GM19463 (cell line): ENCODE data around the gene LIPM.

Experiments used
- ATAC-seq: cut with Tn5 transposase; IDR thresholded peaks from one replicate; pipeline ENCODE4 v1.9.1; 2021; ENCODE audit warnings: mild to moderate bottlenecking, moderate library complexity; ENCODE audit not compliant: unreplicated experiment

LIPM gene, protein sequence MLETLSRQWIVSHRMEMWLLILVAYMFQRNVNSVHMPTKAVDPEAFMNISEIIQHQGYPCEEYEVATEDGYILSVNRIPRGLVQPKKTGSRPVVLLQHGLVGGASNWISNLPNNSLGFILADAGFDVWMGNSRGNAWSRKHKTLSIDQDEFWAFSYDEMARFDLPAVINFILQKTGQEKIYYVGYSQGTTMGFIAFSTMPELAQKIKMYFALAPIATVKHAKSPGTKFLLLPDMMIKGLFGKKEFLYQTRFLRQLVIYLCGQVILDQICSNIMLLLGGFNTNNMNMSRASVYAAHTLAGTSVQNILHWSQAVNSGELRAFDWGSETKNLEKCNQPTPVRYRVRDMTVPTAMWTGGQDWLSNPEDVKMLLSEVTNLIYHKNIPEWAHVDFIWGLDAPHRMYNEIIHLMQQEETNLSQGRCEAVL

DNA sequence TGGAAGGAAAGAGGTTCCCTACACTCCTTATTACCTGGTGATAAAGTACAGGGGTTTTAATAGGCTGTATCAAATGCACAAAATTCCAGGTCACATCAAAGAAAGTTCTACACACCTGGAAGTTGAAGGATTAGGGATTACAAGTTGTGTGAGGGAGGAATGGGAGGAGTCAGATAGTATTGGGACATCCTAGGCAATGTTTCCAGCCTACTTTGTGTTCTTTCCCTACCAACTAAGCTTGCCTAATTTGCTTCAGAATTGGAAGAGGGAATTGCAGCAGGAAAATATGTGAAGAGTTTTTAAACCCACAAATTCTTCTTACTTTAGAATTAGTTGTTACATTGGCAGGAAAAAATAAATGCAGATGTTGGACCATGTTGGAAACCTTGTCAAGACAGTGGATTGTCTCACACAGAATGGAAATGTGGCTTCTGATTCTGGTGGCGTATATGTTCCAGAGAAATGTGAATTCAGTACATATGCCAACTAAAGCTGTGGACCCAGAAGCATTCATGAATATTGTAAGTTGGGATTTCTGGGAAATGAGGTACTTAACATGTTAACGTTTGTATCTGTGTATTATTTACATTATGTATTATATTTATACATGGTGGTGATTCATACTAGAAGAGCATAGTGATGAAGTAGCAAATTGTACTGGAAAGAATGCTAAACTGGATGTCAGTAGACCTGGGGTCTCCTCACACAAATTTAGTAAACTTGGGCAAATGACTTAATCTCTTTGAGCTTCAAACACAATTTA is at the start of gene LIPM:
LIPM (plus strand) TSS at position 208 of the 763 bp plus-strand sequence; CDS start at position 375, 167 bp downstream.
- ATAC-seq: no peak

GRCh38 chr10:88754287-88754686 is 48.2 kb upstream of the LIPM start:
- ATAC-seq: no peak

- peak; percentile 78 for ATAC-seq
Measured at GRCh38 chr10:88755753-88756152, 46.8 kb upstream of the LIPM start.

GRCh38 chr10:88756660-88757059 is 45.9 kb upstream of the LIPM start:
- no peak for ATAC-seq

GRCh38 chr10:88759366-88760101 is 43.0 kb upstream of the LIPM start, which contains the start of gene LIPN:
TSS of gene LIPN (plus strand) at chr10:88760020. CDS start at chr10:88761406, 1,386 bp downstream.
- ATAC-seq: no peak

GRCh38 chr10:88762906-88763305 is 39.6 kb upstream of the LIPM start:
- ATAC-seq: no peak

DNA sequence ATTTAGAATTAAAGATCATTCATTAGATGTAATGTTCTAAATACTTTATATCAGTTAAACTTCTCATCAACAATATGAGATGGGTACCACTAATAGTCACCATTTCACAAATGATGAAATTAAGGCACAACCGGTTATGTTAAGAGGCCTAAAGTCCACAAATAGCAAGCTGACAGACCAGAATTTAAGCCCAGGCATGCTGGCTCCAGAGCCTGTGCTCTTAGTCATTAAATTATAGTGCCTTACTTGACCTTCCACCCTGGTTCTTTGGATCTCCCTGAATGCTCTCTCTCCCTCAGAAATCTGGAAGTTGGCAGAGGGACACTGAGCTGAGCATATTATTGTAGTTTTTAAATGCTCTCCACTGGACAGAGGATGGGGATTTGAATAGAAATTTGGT is 39.1 kb upstream of the LIPM start:
- ATAC-seq: no peak

GRCh38 chr10:88764110-88764509 is 38.4 kb upstream of the LIPM start:
- ATAC-seq: peak; percentile 51

GRCh38 chr10:88765816-88766215 is 36.7 kb upstream of the LIPM start:
- ATAC-seq: no peak

GRCh38 chr10:88769384-88769783 is 33.1 kb upstream of the LIPM start:
- ATAC-seq: no peak

DNA sequence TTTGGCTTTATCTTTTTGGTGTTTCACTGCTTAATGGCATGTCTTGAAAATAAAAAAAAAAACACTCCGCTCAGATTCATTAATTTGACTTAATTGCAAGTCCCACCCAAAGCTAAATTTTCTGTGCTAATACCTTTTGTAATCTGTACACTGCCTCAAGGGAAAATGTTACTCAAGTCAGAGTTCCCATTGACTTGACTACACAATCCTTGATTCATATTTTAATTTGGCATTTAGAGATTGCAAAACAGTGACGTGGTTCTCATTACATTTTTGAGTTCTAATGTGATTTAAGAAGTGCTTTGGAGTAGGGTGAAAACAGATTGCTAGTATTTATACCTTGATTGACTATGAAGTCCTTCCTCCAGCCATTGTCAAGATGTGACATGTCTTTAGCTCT is 21.3 kb upstream of the LIPM start:
- ATAC-seq: no peak

DNA sequence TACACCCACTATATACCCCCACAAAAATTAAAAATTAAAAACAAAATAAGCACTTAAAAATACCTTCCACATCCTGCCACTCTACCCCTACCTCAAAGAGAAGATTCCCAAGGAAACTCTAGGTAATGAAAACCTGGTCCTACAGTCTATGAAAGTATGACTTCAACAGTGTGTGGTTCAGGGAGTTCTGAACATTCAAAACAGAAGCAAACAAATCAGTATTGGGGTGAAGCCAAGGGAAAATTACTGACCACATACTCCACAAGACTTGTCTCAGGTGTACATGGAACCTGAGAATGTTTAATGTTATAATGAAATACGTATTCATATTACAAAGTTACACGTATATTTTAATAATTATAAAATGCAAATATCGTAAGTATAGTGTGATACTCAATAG is 20.3 kb upstream of the LIPM start:
- no peak for ATAC-seq

GRCh38 chr10:88783724-88784123 is 18.8 kb upstream of the LIPM start:
- no peak for ATAC-seq

- ATAC-seq: no peak
Measured at GRCh38 chr10:88786032-88786770, 16.3 kb upstream of the LIPM start.

GRCh38 chr10:88787463-88787862 is 15.1 kb upstream of the LIPM start:
- no peak for ATAC-seq

DNA sequence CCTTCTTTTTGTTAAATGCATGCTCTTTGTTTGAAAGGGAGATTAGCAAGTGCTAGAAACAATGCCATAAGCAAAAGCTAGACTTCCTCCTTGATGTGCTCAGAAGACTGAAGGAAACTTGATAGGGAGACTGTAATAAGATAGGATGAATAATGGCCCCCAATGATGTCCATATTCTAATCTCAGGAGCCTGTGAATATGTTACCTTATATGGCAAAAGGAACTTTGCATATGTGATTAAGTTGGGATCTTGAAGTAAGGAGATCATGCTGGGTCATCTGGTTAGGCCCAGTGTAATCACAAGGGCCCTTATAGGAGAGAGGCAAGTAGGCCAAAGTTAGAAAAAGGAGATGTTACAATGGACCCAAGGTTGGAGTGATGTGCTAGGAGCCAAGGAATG is 13.6 kb upstream of the LIPM start:
- no peak for ATAC-seq

DNA sequence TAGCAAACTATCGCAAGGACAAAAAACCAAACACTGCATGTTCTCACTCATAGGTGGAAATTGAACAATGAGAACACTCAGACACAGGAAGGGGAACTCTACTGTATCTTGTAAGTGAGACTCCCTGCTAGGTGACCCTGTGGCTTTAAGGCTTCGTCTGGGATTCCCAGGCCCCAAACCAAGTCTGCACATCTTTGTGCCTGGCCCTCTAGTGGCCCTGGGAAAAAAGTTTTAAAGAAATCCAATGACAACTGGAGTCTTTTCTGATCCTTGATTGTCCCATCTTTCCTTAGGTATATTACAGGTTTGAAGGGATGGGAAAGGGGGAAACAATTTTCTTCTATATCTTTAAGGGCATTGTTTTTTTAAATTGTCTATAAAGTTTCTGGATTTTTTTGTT is 10.6 kb upstream of the LIPM start:
- no peak for ATAC-seq

DNA sequence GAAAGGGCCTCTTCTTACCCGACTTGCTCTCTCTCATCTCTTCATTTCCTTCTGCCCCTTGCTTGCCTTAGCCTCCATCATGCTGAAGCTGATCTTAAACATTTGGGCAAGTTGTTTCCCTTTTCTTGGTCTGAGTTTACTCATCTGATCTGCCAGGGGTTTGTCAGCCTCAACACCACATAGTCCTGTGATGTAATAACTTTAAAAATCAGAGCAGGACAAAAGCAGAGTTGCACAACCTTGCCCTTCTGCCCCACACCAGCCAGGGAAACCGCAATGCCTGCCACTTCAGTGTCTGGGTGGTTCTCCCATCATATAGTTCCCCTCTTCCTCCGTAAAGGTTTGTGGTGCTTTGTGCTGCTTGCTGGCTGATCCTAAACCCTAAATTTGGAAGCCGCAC is 9.9 kb upstream of the LIPM start:
- ATAC-seq: no peak

DNA sequence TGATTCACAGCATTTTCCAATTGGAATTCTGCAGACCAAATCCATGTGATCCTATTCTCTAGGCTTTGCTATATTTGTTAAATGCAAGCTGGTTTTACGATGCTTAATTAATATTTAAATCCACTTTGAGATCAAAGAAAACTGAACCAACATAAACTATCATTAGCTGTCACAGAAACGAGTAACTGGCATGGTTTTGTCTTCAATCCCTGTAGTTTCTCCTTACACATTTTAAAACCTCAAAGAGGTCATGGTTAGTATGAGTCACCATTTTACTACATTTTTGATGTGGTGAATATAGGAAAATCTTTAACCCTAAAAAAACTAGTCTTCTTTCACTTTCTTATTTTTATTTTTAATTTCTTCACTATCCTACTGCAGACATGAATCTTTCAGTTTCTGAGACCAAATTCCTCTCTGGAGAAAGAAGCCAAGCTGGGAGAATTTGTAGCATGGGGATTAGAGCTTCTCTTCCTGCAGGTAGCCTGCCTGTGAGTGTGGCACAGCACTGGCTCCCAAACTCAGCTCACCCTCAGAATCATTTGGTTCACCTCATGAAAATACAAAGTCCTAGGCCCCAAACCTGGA is 8.7 kb upstream of the LIPM start:
- no peak for ATAC-seq

GRCh38 chr10:88794731-88795130 is 7.8 kb upstream of the LIPM start:
- no peak for ATAC-seq
